Stimulated activated CD8-positive, alpha-beta memory T cell treated with anti-CD3 and anti-CD28 coated beads, Interleukin-4, amount 100 ng/mL, for 24 hours (primary cell): ENCODE data around the gene DDX20.
A peak's percentile ranks its signal among the peaks of the same experiment; 100 is the strongest.

Source experiments
- DNase-seq: peaks from one replicate; pipeline ENCODE4 v3.0.0-alpha.2; 2020; ENCODE audit warnings: low read depth

Gene DDX20

GRCh38 chr1:111755331-111756123 lies at the start of gene DDX20:
Gene DDX20, plus strand, starts transcription at chr1:111755901. Its CDS starts 24 bp downstream, at chr1:111755925.
- peak; percentile 86 for DNase-seq

GRCh38 chr1:111706921-111707320 lies 48.8 kb upstream of the DDX20 start:
- no peak for DNase-seq

- no peak for DNase-seq
These were observed 47.8 kb upstream of the DDX20 start for GRCh38 chr1:111707906-111708305.

GRCh38 chr1:111709986-111710385 lies 45.7 kb upstream of the DDX20 start:
- no peak for DNase-seq

- DNase-seq = no peak
These were observed 39.4 kb upstream of the DDX20 start for GRCh38 chr1:111716333-111716732.

- no peak for DNase-seq
These were observed 38.3 kb upstream of the DDX20 start for GRCh38 chr1:111717450-111717849.

GRCh38 chr1:111719135-111719534 lies 36.6 kb upstream of the DDX20 start:
- DNase-seq = no peak

- no peak for DNase-seq
These were observed 36.0 kb upstream of the DDX20 start for GRCh38 chr1:111719674-111720132.

GRCh38 chr1:111720274-111720976 lies 35.3 kb upstream of the DDX20 start:
- DNase-seq = no peak

- DNase-seq = no peak
These were observed 34.5 kb upstream of the DDX20 start for GRCh38 chr1:111720977-111721786.

- no peak for DNase-seq
These were observed 32.5 kb upstream of the DDX20 start for GRCh38 chr1:111723091-111723806.

GRCh38 chr1:111723871-111724270 lies 31.8 kb upstream of the DDX20 start:
- DNase-seq = no peak

GRCh38 chr1:111725192-111725591 lies 30.5 kb upstream of the DDX20 start:
- no peak for DNase-seq

- no peak for DNase-seq
These were observed 28.6 kb upstream of the DDX20 start for GRCh38 chr1:111727056-111727455.

GRCh38 chr1:111729271-111729921 lies 26.3 kb upstream of the DDX20 start:
- no peak for DNase-seq

- no peak for DNase-seq
These were observed 25.6 kb upstream of the DDX20 start for GRCh38 chr1:111729946-111730681.

GRCh38 chr1:111730706-111731105 lies 25.0 kb upstream of the DDX20 start:
- no peak for DNase-seq

- DNase-seq = no peak
These were observed 23.7 kb upstream of the DDX20 start for GRCh38 chr1:111731956-111732355.

GRCh38 chr1:111732718-111733117 lies 23.0 kb upstream of the DDX20 start:
- no peak for DNase-seq

GRCh38 chr1:111733183-111733991 lies 22.3 kb upstream of the DDX20 start:
- DNase-seq = no peak
